GM19372 (cell line): ENCODE data around the gene COL27A1.
A peak's percentile ranks its signal among the peaks of the same experiment; 100 is the strongest.

Source experiments
- ATAC-seq: cut with Tn5 transposase; IDR thresholded peaks from one replicate; pipeline ENCODE4 v1.9.1; 2021; ENCODE audit warnings: mild to moderate bottlenecking, low read depth, moderate library complexity; ENCODE audit not compliant: unreplicated experiment

Gene COL27A1

GRCh38 chr9:114155263-114155994 is at the start of gene COL27A1:
COL27A1 (plus strand) TSS chr9:114155537; CDS start chr9:114155951, 414 bp downstream.
- ATAC-seq, result peak; percentile 84

DNA sequence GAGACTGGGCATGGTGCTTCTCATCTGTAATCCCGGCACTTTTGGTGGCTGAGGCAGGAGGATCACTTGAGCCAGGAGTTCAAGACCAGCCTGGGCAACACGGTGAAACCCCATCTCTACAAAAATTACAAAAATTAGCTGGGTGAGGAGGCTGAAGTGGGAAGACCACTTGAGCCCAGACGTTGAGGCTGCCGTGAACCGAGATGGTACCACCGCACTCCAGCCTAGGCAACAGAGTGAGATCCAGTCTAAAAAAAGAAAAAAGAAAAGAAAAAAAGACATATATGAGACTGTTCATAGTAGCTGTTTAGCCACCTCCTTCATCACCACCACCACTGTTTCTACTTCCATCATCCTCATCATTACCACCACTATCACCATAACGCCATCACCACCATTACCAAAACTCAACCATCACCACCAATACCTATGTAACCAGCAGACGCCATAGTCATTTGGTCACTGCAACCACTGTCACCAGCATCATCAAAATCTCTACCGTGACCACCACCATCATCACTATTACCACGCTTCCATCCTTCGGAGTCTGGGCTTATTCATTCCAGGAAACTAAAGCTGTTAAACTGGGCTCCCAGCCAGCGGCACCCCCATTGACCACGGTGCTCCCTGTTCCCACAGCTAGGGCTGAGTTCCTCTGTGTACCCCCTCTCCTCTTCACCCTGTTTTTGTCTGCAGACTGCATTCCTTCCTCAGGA is 47.9 kb upstream of the COL27A1 start:
- no peak for ATAC-seq

GRCh38 chr9:114108016-114108833 is 47.1 kb upstream of the COL27A1 start:
- ATAC-seq, result peak; percentile 77

DNA sequence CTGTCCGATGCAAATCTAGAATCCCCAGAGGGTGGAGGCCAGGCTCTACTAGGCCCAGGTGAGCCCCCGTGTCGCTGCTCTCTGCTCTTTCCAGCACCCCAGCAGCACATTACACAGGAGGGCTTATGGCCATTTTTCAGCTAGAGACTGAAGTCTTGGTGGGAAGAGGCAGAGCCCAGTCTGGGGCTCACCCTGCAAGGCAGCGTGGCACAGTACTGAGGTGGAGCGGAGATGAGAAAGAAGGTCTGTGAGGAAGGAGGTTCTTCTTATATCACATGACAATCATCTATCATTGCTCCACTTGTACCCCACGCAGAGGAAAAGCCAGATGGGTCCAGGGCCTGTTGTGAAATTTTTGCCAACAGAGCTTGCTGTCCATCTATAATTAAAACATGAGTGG is 46.2 kb upstream of the COL27A1 start:
- no peak for ATAC-seq

GRCh38 chr9:114110180-114110579 is 45.2 kb upstream of the COL27A1 start:
- no peak for ATAC-seq

GRCh38 chr9:114112325-114112724 is 43.0 kb upstream of the COL27A1 start:
- ATAC-seq, result no peak

GRCh38 chr9:114112778-114113584 is 42.4 kb upstream of the COL27A1 start:
- no peak for ATAC-seq

- no peak for ATAC-seq
These were observed 41.0 kb upstream of the COL27A1 start for GRCh38 chr9:114114364-114114763.

- ATAC-seq, result no peak
These were observed 39.6 kb upstream of the COL27A1 start for GRCh38 chr9:114115654-114116125.

DNA sequence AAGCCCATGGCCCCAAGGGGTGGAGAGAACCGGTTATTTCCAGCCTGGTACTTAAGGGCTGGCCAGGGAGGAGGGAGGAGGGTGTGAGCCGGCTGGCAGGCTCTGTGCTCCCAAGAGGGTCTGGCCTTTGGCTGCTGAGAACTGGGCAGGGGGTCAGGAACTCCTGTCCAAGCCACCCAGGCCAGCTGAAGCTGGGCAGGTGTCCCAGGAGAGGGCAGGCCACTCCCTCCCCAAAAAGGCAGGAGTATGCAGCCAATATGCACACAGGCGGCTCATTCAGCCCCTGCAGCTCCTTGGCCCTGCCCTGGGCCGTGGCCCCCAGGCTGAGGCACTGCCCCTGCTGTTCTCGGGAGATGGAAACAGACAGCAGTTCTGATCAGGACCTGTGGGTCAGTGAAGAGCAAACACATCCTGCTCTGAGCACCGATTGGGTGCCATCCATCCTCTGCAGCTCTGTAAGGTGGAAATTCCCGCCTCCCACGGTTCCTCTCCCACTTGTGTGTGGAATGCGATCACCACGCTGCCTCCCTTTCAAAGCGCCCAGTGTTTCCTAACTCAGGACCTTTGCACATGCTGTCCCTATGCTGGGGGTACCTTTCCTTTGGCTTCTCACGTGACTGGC is 39.1 kb upstream of the COL27A1 start:
- ATAC-seq, result no peak

GRCh38 chr9:114117614-114117995 is 37.7 kb upstream of the COL27A1 start:
- ATAC-seq, result no peak

DNA sequence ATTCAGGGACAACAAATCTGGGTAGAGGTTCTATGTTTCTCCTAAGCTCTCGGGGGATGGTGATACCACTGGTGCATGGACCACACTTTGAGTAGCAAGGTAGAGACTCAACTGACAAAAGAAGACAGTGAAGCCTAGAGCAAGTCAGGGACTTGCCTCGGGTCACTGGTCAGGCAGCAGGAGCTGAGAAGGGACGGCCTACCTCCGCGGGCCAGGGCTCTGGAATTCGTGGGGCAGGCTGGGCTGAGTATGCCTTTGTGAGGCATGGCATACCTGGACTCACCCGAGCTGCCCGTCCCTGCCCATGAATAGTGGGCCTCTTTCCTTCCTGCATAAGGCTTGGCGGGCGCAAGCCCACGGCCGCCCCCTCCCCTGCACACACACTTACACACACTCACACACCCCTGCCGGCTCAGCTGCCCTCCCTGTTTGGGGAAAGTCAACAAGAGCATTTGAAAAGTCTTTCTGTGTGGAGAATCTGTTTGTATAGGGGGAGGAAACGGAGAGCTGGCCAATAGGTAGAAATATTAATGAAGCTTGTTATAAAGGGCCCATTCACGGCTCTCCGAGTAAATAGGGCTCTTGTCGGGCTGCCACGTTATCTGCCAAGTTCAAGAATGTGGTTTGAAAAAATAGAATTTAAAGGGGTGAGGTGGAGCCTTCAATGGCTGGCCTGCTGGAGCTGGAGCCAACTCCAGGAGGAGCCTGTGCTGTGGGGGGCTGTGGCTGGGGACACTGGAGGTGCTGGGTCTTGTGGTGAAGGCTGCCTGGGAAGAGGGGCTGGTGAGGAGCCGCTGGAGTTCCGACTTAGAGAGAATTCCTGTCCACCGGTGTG is 37.1 kb upstream of the COL27A1 start:
- ATAC-seq, result no peak

- ATAC-seq, result no peak
These were observed 35.8 kb upstream of the COL27A1 start for GRCh38 chr9:114119242-114120191.

- ATAC-seq, result no peak
These were observed 34.9 kb upstream of the COL27A1 start for GRCh38 chr9:114120192-114121014.

DNA sequence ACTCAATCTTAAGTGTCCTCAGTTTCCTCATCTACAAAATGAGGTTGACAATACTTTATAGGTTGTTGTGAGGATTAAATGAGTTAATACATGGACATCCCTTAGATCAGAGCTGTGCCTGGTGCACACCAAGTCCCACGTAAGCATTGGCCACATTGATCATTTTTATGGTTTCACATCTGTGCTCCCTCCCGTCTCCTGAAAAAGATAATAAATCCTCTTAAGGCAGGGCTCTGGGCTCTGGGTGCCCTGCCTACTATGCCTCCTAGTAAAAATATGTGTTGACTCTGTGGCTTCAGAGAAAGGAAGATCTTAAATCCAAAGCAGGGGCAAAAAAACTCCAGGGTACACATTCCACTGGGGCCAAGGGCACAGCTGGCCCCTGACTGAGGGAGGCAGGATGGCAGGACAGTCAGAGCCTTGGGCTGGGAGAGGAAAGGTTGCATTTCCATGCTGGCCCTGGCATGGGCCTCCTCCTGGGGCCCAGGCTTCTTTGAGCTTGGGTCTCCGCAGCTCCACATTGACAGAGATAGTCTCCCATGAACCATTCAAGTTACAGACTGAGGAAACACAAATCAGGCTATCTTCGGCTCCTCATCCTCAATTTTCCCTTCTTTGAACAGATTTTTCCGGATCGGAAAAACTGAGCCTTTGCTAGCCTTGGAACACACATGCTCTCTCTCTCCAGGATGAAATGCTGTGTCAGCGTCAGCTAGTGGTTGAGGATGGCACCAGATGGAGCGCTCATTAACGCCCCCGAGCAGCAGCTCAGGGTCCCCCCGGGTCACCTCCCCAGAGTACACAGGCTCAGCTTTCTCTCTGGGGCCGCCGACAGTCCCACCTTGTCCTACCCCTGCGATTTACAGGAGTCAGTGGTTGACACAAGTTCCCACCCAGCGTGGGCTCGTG is 33.9 kb upstream of the COL27A1 start:
- ATAC-seq, result no peak
